ENCODE measurements around the gene LMLN.
A peak's percentile ranks its signal among the peaks of the same experiment; 100 is the strongest.
"Not testable (repeated sequence)": the region's sequence is repeated elsewhere in the genome, so short reads cannot be mapped to it uniquely, and the experiment has no call there.

The LMLN gene

GRCh38 chr3:197959891-197960693 lies at the start of gene LMLN:
LMLN (plus strand) TSS chr3:197960217; CDS start chr3:197960246, 29 bp downstream.
- DNase-seq (ENCODE audit: low read depth in 2 of 2): peak; percentile 86 to 91

GRCh38 chr3:197912741-197913476 lies 47.1 kb upstream of the LMLN start:
- DNase-seq (ENCODE audit: low read depth in 2 of 2): no peak

- DNase-seq (ENCODE audit: low read depth in 2 of 2): no peak
Observed at GRCh38 chr3:197913641-197914380, 46.2 kb upstream of the LMLN start.

- DNase-seq (ENCODE audit: low read depth in 2 of 2): not testable (repeated sequence)
Observed at GRCh38 chr3:197921429-197922275, 38.4 kb upstream of the LMLN start.

GRCh38 chr3:197926418-197926817 lies 33.6 kb upstream of the LMLN start:
- no peak for DNase-seq (ENCODE audit: low read depth in 2 of 2)

GRCh38 chr3:197927578-197927977 lies 32.4 kb upstream of the LMLN start:
- DNase-seq (ENCODE audit: low read depth in 2 of 2): not testable (repeated sequence)

GRCh38 chr3:197936819-197937384 lies 23.1 kb upstream of the LMLN start:
- no peak for DNase-seq (ENCODE audit: low read depth in 2 of 2)

GRCh38 chr3:197940745-197941384 lies 19.2 kb upstream of the LMLN start:
- DNase-seq (ENCODE audit: low read depth in 2 of 2): no peak

- DNase-seq (ENCODE audit: low read depth in 2 of 2): no peak
Observed at GRCh38 chr3:197942956-197943556, 17.0 kb upstream of the LMLN start.

- DNase-seq (ENCODE audit: low read depth in 2 of 2): no peak
Observed at GRCh38 chr3:197949191-197949777, 10.7 kb upstream of the LMLN start.

GRCh38 chr3:197949778-197950676 lies 10.0 kb upstream of the LMLN start, which contains the start of gene RPL35A:
RPL35A (plus strand) TSS chr3:197950190; CDS start chr3:197950968, 778 bp downstream.
- peak; percentile 53 to 65 for DNase-seq (ENCODE audit: low read depth in 2 of 2)

GRCh38 chr3:197950677-197951061 lies 9.3 kb upstream of the LMLN start:
- DNase-seq (ENCODE audit: low read depth in 2 of 2): no peak

GRCh38 chr3:197951392-197951990 lies 8.5 kb upstream of the LMLN start:
- no peak for DNase-seq (ENCODE audit: low read depth in 2 of 2)

- DNase-seq (ENCODE audit: low read depth in 2 of 2): no peak
Observed at GRCh38 chr3:197952440-197952839, 7.6 kb upstream of the LMLN start.

GRCh38 chr3:197953325-197953724 lies 6.7 kb upstream of the LMLN start:
- no peak for DNase-seq (ENCODE audit: low read depth in 2 of 2)

- no peak for DNase-seq (ENCODE audit: low read depth in 2 of 2)
Observed at GRCh38 chr3:197953881-197954280, 6.1 kb upstream of the LMLN start.

- DNase-seq (ENCODE audit: low read depth in 2 of 2): no peak
Observed at GRCh38 chr3:197955892-197956477, 4.0 kb upstream of the LMLN start.

- DNase-seq (ENCODE audit: low read depth in 2 of 2): no peak
Observed at GRCh38 chr3:197956626-197956988, 3.4 kb upstream of the LMLN start.
